ENCODE results near the gene PGGHG.
"Not testable (repeated sequence)": the region's sequence is repeated elsewhere in the genome, so short reads cannot be mapped to it uniquely, and the experiment has no call there.

Gene PGGHG

DNA sequence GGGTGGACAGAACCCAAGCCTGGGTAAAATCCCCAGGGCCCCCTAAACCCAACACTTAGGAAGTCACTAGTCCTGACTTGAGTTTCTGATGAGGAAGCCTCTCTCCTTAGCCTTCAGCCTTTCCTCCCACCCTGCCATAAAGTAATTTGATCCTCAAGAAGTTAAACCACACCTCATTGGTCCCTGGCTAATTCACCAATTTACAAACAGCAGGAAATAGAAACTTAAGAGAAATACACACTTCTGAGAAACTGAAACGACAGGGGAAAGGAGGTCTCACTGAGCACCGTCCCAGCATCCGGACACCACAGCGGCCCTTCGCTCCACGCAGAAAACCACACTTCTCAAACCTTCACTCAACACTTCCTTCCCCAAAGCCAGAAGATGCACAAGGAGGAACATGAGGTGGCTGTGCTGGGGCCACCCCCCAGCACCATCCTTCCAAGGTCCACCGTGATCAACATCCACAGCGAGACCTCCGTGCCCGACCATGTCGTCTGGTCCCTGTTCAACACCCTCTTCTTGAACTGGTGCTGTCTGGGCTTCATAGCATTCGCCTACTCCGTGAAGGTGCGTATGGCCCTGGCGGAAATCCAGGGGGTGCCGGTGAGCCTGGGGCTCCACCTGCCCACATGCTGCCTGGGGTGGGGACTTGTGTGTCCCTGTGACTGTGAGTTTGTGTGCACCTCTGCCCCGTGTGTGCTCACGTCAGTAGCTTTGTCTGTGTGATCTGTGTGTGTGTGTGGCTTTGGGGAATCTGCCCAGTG is 25.0 kb downstream of the PGGHG start, which contains the start of gene IFITM1:
TSS of gene IFITM1 (plus strand) at position 254 of the 767 bp plus-strand sequence. CDS start at position 385, 131 bp downstream.
- DNase-seq = peak; percentile 47 to 89 (median 74)

DNA sequence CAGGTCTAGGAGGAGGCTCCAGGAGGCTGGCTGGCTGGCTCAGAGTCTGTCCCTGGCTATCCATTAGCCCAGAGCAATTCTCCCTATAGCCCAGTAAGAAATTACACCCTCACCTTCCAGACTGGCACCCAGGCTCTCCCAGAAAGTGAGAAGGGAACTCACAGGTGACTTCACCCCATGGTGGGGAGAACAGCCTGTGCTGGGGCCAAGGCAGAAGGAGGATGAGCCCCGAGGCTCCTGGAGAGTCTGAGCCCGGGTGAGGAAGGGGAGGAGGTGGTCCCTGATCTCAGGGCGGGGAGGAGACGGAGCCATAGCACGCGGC is 25.6 kb downstream of the PGGHG start:
- not testable (repeated sequence) for DNase-seq

DNA sequence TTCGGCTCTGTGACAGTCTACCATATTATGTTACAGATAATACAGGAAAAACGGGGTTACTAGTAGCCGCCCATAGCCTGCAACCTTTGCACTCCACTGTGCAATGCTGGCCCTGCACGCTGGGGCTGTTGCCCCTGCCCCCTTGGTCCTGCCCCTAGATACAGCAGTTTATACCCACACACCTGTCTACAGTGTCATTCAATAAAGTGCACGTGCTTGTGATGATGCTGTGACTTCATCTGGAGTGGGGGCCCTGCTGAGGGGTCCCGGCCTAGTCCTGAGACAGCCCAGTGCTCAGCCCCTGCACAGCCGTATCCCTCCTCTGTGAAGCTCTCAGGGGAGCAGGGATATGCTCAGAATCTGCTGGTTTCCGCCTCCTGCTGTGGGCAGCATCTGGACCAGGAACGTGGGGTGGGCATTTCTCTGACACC is 26.1 kb downstream of the PGGHG start:
- peak in 2 of 6 experiments; percentile 31 to 61 for DNase-seq

DNA sequence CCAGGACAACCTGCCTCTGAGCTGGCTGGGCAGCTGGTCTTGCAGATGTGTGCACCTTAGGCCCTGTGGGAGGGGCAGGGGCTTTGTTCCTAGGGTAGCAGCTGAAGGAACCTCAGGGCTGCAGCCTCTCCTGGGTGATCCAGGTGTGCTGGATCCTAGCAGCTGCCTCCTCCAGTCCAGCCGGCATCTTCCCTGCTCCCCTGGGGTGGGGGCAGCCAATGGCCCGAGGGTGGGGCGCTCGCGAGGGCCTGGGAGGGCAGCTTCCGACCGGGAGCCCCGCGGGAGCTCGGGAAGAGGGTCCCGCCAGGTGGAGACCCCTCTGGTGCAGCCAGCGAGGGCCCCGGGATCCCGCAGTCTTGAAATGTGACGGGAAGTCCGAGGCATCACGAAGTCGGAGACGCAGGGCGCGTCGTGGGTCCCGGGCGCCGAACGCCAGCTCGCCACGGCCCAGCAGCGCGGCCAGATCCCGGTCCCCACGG is 26.6 kb downstream of the PGGHG start:
- no peak for DNase-seq

DNA sequence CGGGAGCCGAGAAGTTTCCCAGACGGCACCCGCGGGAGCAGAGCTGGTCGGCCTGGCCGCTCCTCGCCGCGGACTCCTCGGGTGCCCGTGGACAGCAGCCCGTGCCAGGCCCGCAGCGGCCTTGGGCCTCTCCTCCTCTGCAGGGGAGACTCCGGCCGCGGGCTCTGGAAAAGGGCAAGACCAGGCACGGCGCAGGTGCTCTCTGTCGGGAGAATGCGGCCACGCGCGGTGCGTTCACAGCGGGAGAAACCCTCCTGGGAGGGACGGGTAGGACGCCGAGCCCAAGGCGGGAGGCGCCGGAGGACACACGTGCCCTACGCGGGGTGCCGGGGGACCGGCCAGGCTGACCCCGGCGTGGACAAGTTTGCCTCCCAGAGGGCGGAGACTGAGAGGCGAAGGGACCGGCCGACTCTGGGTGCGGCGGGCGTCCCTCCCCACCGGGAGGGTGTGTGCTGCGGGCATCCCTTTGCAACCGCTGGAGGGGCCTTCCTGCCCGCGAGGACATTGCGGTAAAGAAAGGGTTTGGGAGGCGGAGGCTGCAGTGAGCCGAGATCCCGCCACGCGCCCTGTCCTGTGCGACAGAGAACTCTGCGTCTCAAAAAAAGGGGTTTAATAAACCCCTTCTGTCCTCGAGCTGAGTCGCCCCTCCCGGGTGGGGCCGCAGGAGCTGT is 27.2 kb downstream of the PGGHG start:
- DNase-seq = peak in 1 of 6 experiments; percentile 59

DNA sequence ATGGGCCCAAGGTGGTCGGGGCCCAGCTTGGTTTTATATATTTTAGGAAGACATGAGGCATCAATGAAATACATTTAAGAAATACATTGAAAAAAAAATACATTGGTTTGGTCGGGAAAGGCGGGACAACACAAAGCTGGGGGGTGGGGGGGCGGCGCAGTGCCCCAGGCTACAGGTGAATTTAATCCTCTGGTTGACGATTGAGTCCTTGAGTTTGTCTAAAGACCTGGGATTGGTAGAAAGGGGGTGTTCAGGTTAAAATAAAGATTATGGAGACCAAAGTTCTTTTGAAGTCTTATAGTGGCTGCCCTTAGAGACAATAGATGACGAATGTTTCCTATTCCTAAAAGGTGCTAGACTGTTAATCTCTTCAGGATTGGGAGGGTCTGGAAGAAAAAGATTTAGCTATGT is 28.0 kb downstream of the PGGHG start:
- peak in 3 of 6 experiments; percentile 34 to 59 (median 47) for DNase-seq

DNA sequence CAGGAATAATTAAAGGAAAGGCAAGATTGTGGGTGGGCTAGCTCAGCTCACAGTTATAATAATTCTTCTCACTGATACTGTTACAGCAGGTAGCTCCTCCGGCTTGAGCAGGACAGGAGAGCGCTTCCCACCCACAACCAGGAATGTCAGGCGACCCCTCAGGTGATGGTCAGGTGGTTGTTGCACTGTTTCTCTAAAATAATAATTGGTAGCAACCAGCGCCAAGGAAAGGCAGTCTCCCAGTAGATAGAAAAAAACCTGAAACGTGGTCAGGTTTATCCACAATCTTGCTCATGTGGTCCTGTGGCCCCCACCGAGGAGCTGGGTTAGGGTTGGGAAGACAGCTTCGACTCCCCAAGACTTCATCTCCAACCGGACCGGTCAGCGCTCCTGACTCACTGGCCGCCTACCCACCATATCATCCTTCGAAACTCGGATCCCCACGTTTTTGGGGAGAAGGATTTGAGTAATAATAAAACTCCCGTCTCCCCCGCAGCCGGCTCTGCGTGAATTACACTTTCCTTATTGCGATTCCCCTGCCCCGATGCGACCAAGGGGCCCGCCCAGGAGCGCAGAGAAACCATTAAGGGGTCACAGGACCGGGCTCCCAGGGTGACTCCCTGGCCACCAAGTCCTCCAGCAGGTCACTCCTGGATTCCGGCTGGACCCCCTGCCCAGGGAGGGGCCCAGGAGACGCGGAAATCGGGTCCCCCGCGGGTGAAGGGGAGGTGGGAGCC is 28.9 kb downstream of the PGGHG start:
- not testable (repeated sequence) for DNase-seq

DNA sequence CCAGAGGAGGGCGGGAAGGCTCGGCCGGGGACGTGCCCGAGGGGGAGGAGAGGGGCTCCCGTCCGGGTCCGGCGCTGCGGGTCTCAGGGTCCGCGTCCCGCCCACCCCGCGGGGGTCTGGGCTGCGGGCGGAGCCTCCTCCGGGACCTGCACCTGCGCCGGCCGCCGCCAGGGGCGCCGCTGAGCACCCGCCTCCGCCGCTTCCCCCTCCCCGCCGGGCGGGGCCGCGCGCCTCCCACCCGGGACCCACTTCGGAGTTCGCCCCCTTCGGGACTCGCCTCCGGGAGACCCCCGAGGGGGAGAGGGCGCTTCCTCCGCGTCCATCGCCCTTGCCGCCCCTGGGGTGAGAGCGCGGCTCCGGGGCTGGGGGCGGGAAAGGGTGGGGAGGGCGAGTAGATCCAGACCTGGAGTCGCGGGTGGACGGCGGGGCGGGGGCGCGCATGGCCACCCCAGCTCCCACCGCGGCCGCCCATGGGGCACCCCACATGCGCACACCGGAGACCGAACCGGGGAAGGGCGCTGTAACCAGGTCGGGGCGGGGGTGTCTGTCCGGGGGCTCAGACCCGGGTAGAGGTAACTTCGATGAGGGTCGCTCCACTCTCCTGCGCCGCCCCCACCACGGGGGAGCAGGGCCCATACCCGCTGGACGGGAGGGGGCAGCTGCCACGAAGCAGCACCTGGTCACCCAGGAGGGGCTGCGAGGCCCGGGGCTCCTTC is 29.6 kb downstream of the PGGHG start:
- not testable (repeated sequence) for DNase-seq

DNA sequence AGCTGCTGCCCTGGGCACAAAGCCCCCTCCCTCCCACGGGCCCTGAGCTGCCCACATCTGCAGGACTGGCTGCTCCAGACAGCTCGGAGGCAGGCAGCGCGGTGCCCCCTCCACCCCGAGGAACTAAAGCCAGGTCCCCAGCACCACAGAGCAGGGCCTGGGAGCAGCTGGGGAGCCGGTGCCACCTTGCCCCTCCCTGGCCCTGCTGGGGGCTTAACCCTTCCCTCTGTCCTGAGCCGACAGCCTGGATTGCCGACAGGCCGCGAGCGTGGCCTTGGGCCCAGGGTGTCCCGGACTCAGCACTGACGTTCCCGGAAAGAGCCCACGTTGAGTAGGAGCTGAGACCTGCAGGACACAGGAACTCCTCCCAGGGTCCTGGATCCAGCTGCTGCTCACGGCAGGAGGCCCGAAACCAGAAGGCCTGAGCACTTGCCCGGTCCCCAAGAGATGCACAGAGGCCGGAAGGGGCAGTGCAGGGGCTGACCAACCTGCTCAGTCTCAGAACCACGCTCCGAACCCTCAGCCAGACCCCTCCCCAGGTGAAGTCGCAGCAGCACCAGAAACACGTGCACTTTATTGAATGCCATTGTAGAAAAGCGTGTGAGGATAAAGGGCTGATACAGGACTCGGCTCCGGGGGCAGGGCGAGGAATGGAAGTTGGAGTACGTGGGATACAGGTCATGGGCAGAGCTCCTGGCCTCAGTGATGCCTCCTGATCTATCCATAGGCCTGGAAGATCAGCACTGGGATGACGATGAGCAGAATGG is 30.4 kb downstream of the PGGHG start:
- not testable (repeated sequence) for DNase-seq

DNA sequence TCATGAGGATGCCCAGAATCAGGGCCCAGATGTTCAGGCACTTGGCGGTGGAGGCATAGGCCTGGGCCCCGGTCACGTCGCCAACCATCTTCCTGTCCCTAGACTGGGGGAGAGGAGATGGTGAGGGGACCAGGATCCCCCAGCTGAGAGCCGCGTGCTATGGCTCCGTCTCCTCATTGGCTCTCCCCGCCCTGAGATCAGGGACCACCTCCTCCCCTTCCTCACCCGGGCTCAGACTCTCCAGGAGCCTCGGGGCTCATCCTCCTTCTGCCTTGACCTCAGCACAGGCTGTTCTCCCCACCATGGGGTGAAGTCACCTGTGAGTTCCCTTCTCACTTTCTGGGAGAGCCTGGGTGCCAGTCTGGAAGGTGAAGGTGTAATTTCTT is 31.0 kb downstream of the PGGHG start:
- DNase-seq = not testable (repeated sequence)

DNA sequence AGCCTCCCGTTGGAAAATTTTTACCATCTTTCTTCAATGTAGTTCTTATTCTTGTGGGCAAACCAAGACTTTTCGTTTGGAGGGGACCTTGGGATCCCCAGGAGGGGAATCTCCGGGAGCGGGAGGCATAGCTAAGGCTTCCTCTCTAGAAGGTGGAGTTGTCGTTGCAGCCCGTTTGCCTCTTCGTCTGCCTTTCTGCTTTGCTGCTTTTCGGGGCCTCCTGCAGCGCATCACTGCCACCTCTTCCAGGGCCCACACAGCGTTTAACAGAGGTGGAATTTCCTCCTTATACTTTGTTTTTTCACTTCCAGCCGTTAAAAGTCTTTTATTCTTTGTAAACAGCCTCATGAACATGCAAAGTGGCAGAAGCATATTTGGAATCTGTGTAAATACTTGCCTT is 35.2 kb downstream of the PGGHG start:
- no peak for DNase-seq

DNA sequence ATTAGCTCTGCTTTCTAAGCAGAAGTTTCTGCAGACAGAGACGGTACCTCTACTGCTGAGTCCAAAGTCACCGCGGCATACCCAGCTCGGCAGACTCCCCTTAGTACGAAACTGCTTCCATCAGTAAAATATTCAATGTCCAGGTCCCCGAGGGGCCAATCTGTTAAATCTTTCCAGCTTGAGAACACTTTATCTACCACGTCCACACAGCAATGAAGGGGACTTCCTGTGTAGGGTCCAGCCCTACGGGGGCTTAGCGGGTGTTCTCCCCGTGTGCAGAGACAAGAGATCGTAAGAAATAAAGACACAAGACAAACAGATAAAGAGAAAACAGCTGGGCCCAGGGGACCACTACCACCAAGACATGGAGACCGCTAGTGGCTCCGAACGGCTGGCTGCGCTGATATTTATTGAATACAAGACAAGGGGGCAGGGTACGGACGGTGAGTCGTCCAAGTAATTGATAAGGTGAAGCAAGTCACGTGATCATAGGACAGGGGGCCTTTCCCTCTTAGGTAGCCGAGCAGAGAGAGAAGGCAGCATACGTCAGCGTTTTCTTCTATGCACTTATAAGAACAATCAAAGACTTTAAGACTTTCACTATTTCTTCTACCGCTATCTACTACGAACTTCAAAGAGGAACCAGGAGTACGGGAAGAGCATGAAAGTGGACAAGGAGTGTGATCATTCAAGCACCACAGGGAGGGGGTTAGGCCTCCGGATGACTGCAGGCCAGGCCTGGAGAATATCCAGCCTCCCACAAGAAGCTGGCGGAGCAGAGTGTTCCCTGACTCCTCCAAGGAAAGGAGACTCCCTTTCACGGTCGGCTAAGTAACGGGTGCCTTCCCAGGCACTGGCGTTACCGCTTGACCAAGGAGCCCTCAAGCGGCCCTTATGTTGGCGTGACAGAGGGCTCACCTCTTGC is 35.9 kb downstream of the PGGHG start:
- DNase-seq = not testable (repeated sequence)

DNA sequence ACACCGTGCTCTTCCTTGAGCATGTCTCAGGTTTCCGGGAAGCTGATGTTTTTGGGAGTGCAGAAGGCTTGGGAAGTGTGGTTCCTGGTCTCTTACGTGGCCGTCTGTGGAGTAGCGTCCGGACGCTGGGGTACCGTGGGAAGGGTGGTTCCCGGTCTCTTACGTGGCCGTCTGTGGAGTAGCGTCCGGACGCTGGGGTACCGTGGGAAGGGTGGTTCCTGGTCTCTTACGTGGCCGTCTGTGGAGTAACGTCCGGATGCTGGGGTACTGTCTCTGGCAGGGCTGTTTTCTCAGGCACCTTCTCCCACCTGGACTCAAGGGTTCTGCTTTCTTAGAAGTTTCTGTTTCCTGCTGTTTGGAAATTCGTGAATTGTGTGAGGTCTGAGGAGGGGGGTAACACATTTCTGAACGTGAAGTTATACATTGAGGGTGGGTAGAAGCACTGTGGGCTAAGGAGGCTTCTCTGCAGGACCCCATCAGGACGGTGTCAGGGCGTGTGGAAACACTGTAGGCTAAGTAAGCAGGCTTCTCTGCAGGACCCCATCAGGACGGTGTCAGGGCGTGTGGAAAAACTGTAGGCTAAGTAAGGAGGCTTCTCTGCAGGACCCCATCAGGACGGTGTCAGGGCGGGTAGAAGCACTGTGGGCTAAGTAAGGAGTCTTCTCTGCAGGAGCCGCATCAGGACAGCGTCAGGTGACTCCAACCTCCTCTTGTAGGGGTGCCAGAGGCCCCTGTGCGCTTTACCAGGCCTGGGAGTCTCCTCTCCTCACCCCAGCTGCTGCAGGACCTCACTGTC is 37.1 kb downstream of the PGGHG start:
- no peak for DNase-seq

DNA sequence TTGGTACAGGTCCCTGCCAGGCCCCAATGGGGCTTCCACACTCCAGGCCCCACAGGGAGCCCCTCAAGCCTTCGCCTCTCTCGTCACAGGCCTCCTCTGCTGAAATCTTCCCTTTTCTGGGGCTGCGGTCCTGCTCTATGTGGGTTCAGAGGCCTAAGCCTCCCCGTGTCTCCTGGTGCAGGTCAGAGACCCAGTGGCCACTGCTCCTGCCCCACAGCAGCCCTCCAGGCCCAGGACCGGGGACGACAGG is 37.6 kb downstream of the PGGHG start:
- no peak for DNase-seq

DNA sequence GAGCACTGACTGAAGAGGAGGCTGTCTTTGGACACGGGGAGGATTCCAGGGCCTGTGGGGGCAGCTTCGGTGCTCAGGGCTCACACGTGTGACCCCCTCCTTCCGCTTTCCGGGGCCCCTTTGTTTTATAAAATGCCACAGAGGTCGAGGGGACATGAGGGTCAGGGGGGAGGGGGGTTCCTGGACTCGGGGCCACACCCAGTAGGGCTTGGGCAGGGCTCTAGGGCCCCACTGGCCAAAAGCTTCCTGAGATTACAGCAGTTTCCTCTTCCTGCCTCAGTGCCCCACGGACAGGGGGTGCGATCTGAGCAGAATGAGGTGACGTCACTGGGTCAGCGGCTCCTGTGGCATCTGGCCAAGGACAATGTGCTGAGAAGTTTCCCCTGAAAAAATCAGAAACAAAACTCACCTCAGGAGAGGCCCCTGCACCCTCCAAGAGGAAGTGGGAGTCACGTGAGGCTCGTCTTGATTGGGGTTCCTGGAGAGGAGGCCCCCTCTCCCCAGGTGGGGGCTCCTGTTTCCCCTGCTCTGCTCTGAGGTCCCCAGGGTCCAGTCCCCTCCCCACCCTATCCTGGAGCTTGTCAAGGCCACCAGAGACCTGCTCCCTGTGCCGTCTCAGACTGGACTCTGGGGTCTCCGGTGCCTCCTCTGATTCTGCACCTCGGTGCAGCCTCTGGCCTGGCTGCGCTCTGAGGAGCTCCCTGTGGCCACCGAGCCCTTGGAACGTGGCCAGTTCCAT is 38.1 kb downstream of the PGGHG start:
- DNase-seq = peak in 5 of 6 experiments; percentile 47 to 67 (median 61)

DNA sequence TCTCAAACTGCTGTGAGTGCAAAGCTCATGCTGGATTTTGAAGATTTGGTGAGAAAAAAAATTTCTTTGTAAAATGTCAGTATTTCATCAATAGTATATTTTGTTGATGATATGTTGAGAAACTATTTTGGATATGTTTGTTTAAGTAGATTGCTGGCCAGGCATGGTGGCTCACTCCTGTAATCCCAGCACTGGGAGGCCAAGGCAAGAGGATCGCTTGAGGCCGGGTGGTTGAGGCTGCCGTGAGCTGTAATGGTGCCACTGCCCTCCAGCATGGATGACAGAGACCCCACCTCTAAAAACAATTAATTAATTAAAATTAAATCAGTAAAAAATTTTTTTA is 38.6 kb downstream of the PGGHG start:
- no peak for DNase-seq

DNA sequence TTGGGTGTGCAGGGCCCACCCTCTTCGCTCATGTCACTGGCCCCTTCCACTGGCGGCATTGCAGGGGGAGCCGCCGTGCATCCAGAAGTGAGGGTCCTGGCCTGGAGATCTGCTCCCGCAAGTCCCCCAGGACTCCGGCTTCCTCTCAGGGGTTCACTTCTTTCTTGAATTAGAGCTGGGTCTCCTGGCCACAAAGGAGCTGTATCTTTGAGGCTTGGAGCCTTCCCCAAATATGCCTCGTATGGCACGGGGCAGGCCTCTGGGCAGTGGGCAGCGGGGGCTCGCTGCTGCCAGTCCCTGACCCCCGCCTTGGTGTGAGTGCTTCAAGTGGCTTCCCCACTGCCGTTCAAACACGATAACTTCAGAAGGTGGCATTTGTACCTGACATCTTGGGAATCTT is 39.1 kb downstream of the PGGHG start:
- DNase-seq = no peak

DNA sequence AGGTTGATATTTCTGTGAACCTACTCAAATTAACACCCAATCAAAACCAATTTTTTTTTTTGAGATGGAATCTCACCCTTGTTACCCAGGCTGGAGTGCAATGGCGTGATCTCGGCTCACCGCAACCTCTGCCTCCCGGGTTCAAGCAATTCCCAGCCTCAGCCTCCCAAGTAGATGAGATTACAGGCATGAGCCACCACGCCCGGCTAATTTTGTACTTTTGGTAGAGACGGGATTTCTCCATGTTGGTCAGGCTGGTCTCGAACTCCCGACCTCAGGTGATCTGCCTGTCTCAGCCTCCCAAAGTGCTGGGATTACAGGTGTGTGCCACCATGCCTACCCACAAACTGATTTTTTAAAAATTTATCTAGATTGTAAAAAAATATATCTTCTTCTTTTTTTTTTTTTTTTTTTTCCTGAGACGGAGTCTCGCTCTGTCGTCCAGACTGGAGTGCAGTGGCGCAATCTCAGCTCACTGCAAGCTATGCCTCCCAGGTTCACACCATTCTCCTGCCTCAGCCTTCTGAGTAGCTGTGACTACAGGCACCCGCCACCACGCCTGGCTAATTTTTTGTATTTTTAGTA is 39.7 kb downstream of the PGGHG start:
- DNase-seq = not testable (repeated sequence)

DNA sequence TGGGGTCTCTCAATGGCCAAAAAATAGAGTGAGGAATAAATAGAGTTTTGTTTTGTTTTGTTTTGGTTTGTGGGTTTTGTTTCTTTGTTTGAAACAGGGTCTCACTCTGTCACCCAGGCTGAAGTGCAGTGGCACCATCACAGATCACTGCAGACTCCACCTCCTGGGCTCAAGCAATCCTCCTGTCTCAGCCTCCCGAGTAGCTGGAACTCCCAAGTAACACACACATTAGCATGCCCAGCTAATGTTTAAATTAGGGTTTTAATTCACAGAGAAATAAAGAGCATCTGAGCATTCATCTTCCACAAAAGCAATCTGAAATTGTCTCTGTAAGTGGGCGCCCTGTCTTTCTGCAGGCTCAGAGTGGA is 40.9 kb downstream of the PGGHG start:
- no peak for DNase-seq
